SU-DHL-6 (cell line): ENCODE results near the gene TBC1D20.

Experiments
- H2AFZ ChIP-seq: fragments of 200-600 bp; sonication (generic); 2 replicates; pipeline ENCODE4 v1.6.1; 2014; ENCODE audit warnings: low read depth, mild to moderate bottlenecking, moderate library complexity, mixed read lengths, antibody characterized with exemption, low read length; ENCODE audit not compliant: severe bottlenecking
- H3F3A ChIP-seq: fragments of 200-600 bp; shearing (Covaris generic); 2 replicates; pipeline ENCODE4 v1.6.0; 2016; ENCODE audit warnings: antibody characterized with exemption, mild to moderate bottlenecking; ENCODE audit not compliant: insufficient read depth
- H3K27ac ChIP-seq: fragments of 200-600 bp; sonication (generic); 2 replicates; pipeline ENCODE4 v1.5.1; 2016; ENCODE audit warnings: low read depth, mild to moderate bottlenecking, low read length, moderate library complexity, mixed read lengths
- H3K27me3 ChIP-seq: fragments of 200-600 bp; sonication (generic), shearing (Covaris generic); 2 replicates; pipeline ENCODE4 v1.6.0; 2014; ENCODE audit warnings: mild to moderate bottlenecking, low read length
- H3K36me3 ChIP-seq: fragments of 200-600 bp; sonication (generic); 2 replicates; pipeline ENCODE4 v1.6.1; 2014; ENCODE audit warnings: mild to moderate bottlenecking, low read length, mixed read lengths
- H3K4me2 ChIP-seq: fragments of 300-600, 200-600 bp; shearing (Covaris generic), sonication (generic); 2 replicates; pipeline ENCODE4 v1.6.0; 2014; ENCODE audit warnings: low read length, low read depth, mild to moderate bottlenecking; ENCODE audit not compliant: poor library complexity, severe bottlenecking
- H3K4me3 ChIP-seq: fragments of 200-600 bp; sonication (generic); 2 replicates; pipeline ENCODE4 v1.5.1; 2014; ENCODE audit warnings: antibody characterized with exemption, low read length, mild to moderate bottlenecking, mixed read lengths; ENCODE audit not compliant: insufficient read depth, poor library complexity, severe bottlenecking
- H3K79me2 ChIP-seq: fragments of 200-600 bp; sonication (generic); 2 replicates; pipeline ENCODE4 v1.6.1; 2014; ENCODE audit warnings: mild to moderate bottlenecking, low read length, moderate library complexity; ENCODE audit not compliant: insufficient read depth
- H3K9ac ChIP-seq: fragments of 200-600 bp; sonication (generic); 2 replicates; pipeline ENCODE4 v1.7.0; 2014; ENCODE audit warnings: mild to moderate bottlenecking, low read length
- H3K9me2 ChIP-seq: fragments of 200-600 bp; sonication (generic); replicated peaks from 2 replicates; pipeline ENCODE4 v1.6.1; 2014; ENCODE audit warnings: low read length; ENCODE audit not compliant: insufficient read depth
- H3K9me3 ChIP-seq: fragments of 200-600 bp; sonication (generic); 2 replicates; pipeline ENCODE4 v1.6.1; 2014; ENCODE audit warnings: low read length, mixed read lengths; ENCODE audit not compliant: insufficient read depth
- H4K20me1 ChIP-seq: fragments of 200-600 bp; sonication (generic); 2 replicates; pipeline ENCODE4 v1.6.1; 2014; ENCODE audit warnings: low read depth, mild to moderate bottlenecking, antibody characterized with exemption, low read length, moderate library complexity, mixed read lengths
- CTCF ChIP-seq: fragments of 200-600 bp; sonication (generic); IDR thresholded peaks from one replicate; pipeline ENCODE4 v1.5.1; 2017; ENCODE audit warnings: antibody characterized with exemption, mild to moderate bottlenecking, low read length, moderate library complexity; ENCODE audit not compliant: insufficient read depth, poor library complexity, severe bottlenecking
- EZH2phosphoT487 ChIP-seq: fragments of 200-600 bp; sonication (generic), shearing (Covaris generic); conservative IDR thresholded peaks from 2 replicates; pipeline ENCODE4 v1.6.1; 2018; ENCODE audit warnings: mild to moderate bottlenecking, antibody characterized with exemption, low read length, moderate library complexity, mixed read lengths

The TBC1D20 gene

GRCh38 chr20:474581-474980, 12.2 kb upstream of the TBC1D20 start:
- Histone ChIP-seq H3F3A (peaks cover 6% of the 10 kb centered on the region; the same call in 1 of the 2 replicates), H3K4me3 (no peak overlapping the region), H3K4me2 (no peak overlapping the region), H3K79me2 (no peaks in the 10 kb centered on the region), H3K27me3 (no peaks in the 10 kb centered on the region), H3K9me3 (0 out of 2 replicates have a peak, but pooled peaks cover 4% of the 10 kb centered on the region), H2AFZ (no peak overlapping the region), H3K9ac (no peak overlapping the region), H3K9me2 (no peaks in the 10 kb centered on the region), H3K27ac (no peak overlapping the region), H4K20me1 (no peaks in the 10 kb centered on the region), H3K36me3 (peaks cover 7% of the 10 kb centered on the region; the same call in 1 of the 2 replicates)
- TF ChIP-seq EZH2phosphoT487, result no peak
- no peak for TF ChIP-seq CTCF

- Histone ChIP-seq H2AFZ (no peak overlapping the region), H3K9me2 (no peaks in the 10 kb centered on the region), H3K4me3 (no peak overlapping the region), H3F3A (no peaks in the 10 kb centered on the region), H3K4me2 (no peak overlapping the region), H3K79me2 (no peaks in the 10 kb centered on the region), H3K9ac (no peak overlapping the region), H3K27ac (no peak overlapping the region), H4K20me1 (no peaks in the 10 kb centered on the region), H3K9me3 (peaks cover 9% of the 10 kb centered on the region; the same call in 1 of the 2 replicates), H3K36me3 (peaks cover 2% of the 10 kb centered on the region; the same call in 1 of the 2 replicates), H3K27me3 (no peaks in the 10 kb centered on the region)
- no peak for TF ChIP-seq EZH2phosphoT487
- no peak for TF ChIP-seq CTCF
These were observed 10.6 kb upstream of the TBC1D20 start for GRCh38 chr20:472889-473292.

DNA sequence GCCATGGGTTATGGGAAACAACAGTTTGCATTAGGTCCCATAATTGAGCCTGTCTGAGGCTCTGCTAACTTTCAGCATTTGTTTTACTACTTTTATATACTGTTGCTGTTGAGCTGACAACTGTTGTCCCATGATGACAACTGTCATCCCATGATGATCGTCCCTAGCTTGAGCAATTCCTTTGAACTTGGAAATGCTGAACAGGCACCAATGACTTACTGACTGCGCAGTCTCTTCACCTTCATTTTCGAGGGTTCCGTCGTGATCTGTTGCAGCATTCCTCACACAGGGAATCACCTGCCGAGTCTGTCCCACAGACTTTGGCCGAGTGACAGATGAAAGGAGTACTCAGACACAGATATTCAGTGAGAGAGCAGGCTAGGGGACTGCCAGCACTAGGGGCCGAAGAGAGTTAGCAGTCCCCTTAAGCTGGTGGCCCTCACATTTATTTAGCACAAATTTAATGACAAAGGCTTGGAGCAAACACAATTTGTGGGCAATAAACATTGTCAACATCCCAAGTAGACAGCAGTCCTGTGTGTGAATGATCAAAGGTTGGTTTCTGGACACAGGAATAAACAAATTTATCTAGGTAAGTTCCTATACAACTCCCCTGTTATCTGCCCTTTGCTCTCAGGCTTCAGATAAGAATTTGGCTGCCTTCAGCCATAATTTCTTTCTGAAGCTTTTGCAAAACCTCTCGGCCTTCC, 10.0 kb upstream of the TBC1D20 start:
- Histone ChIP-seq H3F3A (no peaks in the 10 kb centered on the region), H3K36me3 (no peaks in the 10 kb centered on the region), H3K4me2 (no peak overlapping the region), H3K9me2 (no peaks in the 10 kb centered on the region), H3K4me3 (no peak overlapping the region), H3K9me3 (peaks cover 15% of the 10 kb centered on the region; the same call in 1 of the 2 replicates), H3K27me3 (no peaks in the 10 kb centered on the region), H3K79me2 (no peaks in the 10 kb centered on the region), H3K9ac (no peak overlapping the region), H2AFZ (no peak overlapping the region), H4K20me1 (no peaks in the 10 kb centered on the region), H3K27ac (no peak overlapping the region)
- no peak for TF ChIP-seq CTCF
- no peak for TF ChIP-seq EZH2phosphoT487
